ES-I3 (cell line): ENCODE results near the gene RPL18A.
A peak's percentile ranks its signal among the peaks of the same experiment; 100 is the strongest.

ENCODE experiments used
- H3K36me3 ChIP-seq: 2 replicates; pipeline ENCODE4 v1.6.1; 2013; ENCODE audit warnings: mild to moderate bottlenecking, low read length, control low read depth, moderate library complexity; ENCODE audit not compliant: insufficient read depth
- H3K4me1 ChIP-seq: 2 replicates; pipeline ENCODE4 v1.6.1; 2013; ENCODE audit warnings: mild to moderate bottlenecking, control low read depth, low read length; ENCODE audit not compliant: insufficient read depth
- H3K9ac ChIP-seq: 2 replicates; pipeline ENCODE4 v1.6.1; 2013; ENCODE audit warnings: low read depth, mild to moderate bottlenecking, low read length, moderate library complexity
- H3K9me3 ChIP-seq: 2 replicates; pipeline ENCODE4 v1.6.1; 2013; ENCODE audit warnings: mild to moderate bottlenecking, low read length, moderate library complexity; ENCODE audit not compliant: control insufficient read depth, insufficient read depth

Gene RPL18A

DNA sequence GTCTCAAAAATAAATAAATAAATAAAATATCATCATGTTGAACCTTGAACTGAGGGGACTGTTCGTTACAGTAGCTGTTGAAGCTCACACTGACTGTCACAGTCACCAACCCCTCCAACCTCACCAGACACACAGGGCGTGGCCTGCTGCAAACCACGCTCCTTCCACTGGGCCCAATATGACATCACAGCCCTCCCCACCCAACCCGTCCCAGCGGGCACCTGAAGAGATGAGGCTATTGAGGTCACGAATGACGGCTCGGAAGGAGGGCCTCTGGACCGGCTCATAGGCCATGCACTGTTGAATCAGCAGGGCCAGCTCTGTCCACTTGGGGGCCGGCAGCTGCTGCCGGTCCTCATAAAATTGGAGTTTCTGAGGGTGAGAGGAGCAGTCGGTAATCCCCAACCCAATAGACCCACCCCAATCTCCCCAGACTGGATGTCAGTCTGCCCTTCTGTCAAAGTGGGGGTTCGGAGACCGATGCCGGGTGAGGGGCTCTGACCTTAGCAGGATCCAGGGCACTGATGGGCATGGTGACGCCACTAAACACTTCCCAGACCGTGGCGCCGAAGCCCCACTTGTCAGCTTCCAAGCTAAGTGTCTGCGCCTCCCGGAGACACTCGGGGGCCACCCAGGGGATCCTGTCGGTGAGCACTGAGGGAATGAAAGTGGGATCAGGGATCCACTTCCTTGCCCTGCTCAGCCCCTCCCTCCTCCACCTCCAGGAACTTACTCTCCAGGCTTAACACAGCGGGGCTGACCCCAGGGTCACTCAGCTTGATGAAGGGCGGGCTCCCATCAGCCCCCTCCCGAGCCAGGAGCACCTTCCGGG is 25.1 kb upstream of the RPL18A start:
- H3K36me3 ChIP-seq = no peaks in the 10 kb centered on the region
- H3K4me1 ChIP-seq = peaks cover 6% of the 10 kb centered on the region; the same call in 1 of the 2 replicates
- no peak overlapping the region for H3K9ac ChIP-seq
- H3K9me3 ChIP-seq = no peaks in the 10 kb centered on the region

DNA sequence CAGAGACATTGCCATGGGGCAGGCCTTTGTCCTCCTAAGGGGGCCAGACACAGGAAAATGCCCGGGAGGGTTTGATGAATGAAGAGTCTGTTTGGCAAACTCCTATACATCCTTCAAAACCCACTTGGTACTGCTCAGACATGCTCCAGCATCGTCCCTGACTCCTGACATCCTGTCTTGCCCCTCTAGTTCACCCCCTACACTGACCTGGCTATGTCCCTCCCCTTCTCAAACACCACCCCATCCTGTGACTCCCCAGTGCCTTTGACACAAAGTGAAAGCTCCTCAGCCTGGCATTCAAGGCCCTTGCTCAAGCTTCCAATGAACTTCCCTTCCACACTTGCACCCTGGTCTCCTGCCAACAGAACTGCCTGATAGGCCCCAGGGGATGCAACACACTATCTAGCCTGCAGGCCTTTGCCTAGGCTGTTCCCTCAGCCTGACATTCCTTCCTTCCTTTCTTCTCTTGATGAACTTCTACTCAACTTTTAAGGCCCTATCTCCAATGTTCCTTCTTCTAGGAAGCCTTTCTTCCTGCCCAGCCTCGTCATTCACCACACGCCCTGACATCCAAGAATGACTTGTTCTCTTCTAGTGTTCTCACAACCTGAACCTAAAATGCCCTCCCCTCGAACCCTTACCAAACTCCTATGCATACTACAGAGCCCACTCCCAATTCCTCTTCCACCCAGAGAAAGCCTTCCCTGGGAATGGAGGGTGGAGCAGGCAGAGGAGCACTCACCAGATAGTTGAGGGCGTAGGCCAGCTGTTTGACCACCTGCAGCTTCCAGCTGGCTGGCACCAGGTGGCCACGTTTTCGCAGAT is 24.3 kb upstream of the RPL18A start:
- H3K36me3 ChIP-seq = no peaks in the 10 kb centered on the region
- H3K9me3 ChIP-seq = no peaks in the 10 kb centered on the region
- H3K9ac ChIP-seq = no peak overlapping the region
- peaks cover 6% of the 10 kb centered on the region; the same call in 1 of the 2 replicates for H3K4me1 ChIP-seq

- Histone ChIP-seq H3K4me1 (peaks cover 6% of the 10 kb centered on the region; the same call in 1 of the 2 replicates), H3K9ac (no peak overlapping the region), H3K9me3 (no peaks in the 10 kb centered on the region), H3K36me3 (no peaks in the 10 kb centered on the region)
Measured at GRCh38 chr19:17836530-17836929, 23.2 kb upstream of the RPL18A start.

GRCh38 chr19:17837972-17838371 is 21.7 kb upstream of the RPL18A start:
- Histone ChIP-seq H3K36me3 (no peaks in the 10 kb centered on the region), H3K4me1 (peaks cover 6% of the 10 kb centered on the region; the same call in 1 of the 2 replicates), H3K9ac (no peak overlapping the region), H3K9me3 (no peaks in the 10 kb centered on the region)

GRCh38 chr19:17840019-17840418 is 19.7 kb upstream of the RPL18A start:
- Histone ChIP-seq H3K9me3 (no peaks in the 10 kb centered on the region), H3K36me3 (no peaks in the 10 kb centered on the region)

DNA sequence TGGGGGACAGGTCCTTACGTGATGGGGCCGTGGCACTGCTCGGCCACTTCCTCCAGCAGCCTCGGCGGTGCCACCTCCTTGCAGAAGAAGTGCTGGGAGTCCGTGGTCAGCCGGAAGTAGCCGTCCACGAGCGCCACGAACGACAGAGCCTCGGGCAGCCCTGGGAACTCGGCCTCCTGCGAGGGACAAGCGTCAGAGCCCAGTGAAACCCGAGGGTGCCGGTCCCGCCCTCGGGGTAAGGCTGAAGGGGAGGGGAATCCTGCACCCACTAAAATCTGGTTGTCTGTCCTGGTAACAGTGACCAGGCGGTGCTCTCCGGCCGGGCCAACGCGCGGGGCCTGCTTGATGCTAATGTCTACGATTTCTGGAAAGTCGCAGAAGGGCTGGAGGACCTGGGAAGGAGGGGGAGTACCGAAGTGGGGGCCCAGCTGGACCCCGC is 18.3 kb upstream of the RPL18A start:
- Histone ChIP-seq H3K36me3 (no peaks in the 10 kb centered on the region), H3K9me3 (no peaks in the 10 kb centered on the region), H3K4me1 (no peaks in the 10 kb centered on the region), H3K9ac (peak overlapping the region; percentile 50; the same call in 1 of the 2 replicates)

More at GRCh38 chr19:17840019-17840418, 19.7 kb upstream of the RPL18A start:
- H3K9ac ChIP-seq = no peak overlapping the region
- H3K4me1 ChIP-seq = peaks cover 3% of the 10 kb centered on the region; the same call in 1 of the 2 replicates

GRCh38 chr19:17841810-17842662 is 17.7 kb upstream of the RPL18A start:
- Histone ChIP-seq H3K9ac (peak overlapping the region; percentile 55), H3K4me1 (no peaks in the 10 kb centered on the region), H3K36me3 (no peaks in the 10 kb centered on the region), H3K9me3 (no peaks in the 10 kb centered on the region)

- H3K4me1 ChIP-seq = no peaks in the 10 kb centered on the region
- H3K36me3 ChIP-seq = no peaks in the 10 kb centered on the region
- no peaks in the 10 kb centered on the region for H3K9me3 ChIP-seq
- peak overlapping the region; percentile 55; the same call in 1 of the 2 replicates for H3K9ac ChIP-seq
Measured at GRCh38 chr19:17842663-17843291, 16.9 kb upstream of the RPL18A start.

DNA sequence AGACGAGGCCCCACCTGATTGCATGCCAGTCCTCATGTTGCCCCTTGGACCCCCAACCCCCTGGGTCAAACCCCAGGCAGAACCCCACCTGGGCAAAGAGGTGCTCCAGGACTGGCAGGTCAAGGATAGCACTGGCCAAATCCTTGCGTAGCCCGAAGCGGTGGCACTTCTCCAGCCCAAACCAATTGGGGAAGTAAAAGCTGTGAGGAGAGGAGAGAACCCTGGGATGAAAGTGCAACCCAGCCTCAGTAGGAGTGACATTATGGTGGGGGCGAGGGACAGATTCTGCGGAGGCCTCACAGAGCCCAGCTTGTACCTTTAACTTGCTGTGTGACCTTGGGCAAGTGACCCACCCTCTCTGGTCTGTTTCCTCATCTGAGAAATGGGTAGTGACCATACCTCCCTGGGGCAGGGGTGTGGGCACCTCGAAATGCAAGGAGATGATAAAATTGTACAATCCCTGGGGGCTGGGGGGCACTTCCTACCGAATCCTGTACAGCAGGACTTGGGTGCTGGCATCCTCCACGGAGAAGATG is 16.4 kb upstream of the RPL18A start:
- no peaks in the 10 kb centered on the region for H3K36me3 ChIP-seq
- H3K4me1 ChIP-seq = no peaks in the 10 kb centered on the region
- H3K9ac ChIP-seq = no peak overlapping the region
- H3K9me3 ChIP-seq = no peaks in the 10 kb centered on the region

DNA sequence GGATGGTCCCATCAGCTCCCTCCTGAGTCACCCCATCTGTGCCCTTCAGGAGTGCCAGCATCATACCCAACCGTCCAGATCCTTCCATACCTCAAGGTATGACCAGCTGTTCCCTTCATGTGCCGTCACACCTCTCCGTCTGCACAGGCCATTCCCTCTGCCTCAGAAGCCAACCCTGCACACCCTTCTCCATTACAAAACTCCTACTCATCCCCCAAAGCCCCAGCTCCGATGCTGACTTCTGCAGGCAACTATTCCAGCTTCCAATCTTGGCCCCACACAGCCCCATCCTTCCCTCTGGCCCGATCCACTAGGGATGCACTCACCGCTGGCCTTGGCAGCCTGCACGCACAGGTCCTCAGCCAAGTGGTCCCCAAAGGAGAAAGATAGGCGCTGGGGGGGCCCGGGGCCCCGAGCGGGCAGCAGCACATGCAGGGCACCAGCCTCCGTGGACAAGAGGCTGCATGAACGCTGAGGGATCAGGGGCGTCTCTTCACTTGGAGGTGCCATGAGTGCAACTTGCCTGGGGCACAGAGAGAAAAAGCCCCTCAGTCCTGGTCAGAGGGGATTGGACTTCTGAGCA is 15.7 kb upstream of the RPL18A start:
- Histone ChIP-seq H3K9ac (no peak overlapping the region), H3K4me1 (no peaks in the 10 kb centered on the region), H3K36me3 (no peaks in the 10 kb centered on the region), H3K9me3 (no peaks in the 10 kb centered on the region)

- peaks cover 7% of the 10 kb centered on the region; the same call in 1 of the 2 replicates for H3K4me1 ChIP-seq
Measured at GRCh38 chr19:17846146-17846545, 13.6 kb upstream of the RPL18A start.

GRCh38 chr19:17847538-17848366 is 12.0 kb upstream of the RPL18A start, which contains the start of gene JAK3:
TSS of gene JAK3 (minus strand) at chr19:17847982. CDS start at chr19:17844417, 3,565 bp downstream.
- H3K36me3 ChIP-seq = no peaks in the 10 kb centered on the region
- peak within 1 kb of the TSS; percentile 54; the same call in 1 of the 2 replicates for H3K9ac ChIP-seq
- no peaks in the 10 kb centered on the region for H3K9me3 ChIP-seq
- peaks cover 7% of the 10 kb centered on the region; the same call in 1 of the 2 replicates for H3K4me1 ChIP-seq

More at GRCh38 chr19:17846146-17846545, 13.6 kb upstream of the RPL18A start:
- Histone ChIP-seq H3K9ac (no peak overlapping the region), H3K36me3 (no peaks in the 10 kb centered on the region), H3K9me3 (no peaks in the 10 kb centered on the region)
